GM21367 (cell line): ENCODE data around the gene NDUFB5.
"Not testable (repeated sequence)": the region's sequence is repeated elsewhere in the genome, so short reads cannot be mapped to it uniquely, and the experiment has no call there.

Source experiments
- ATAC-seq: cut with Tn5 transposase; IDR thresholded peaks from one replicate; pipeline ENCODE4 v1.9.1; 2021; ENCODE audit not compliant: unreplicated experiment

The NDUFB5 gene

DNA sequence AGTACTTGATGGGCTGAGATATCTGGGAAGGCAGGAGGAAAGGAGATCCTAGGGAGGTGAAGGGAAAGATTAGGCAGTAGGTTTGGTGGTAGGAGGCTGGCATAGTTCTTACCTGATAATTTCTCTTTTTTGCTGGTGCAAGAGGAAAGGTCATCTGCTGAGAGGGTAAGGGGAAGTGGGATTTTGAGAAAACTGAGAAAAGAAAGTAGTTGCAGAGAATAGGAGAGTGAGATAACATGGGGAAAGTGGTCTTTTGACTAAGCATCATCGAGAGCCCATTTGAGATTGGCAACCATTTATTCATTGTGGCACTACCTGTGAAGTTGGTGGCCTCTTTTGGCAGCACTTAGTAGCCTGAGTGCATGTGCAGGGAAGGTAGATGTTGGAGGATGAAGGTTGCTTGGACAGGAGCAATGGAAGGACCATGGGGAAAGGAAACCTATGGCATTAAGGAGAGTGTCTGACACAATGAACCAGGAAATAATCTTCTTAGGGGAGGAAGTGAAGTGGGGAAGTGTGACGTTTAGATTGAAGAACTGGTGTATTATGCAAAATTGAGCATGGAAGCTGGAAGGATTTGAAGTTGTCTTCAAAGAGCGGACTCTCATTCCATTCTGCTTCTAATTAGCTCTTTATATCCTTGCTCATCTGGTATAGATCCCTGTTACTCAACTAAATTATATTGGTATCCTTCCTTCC, 26.3 kb downstream of the NDUFB5 start:
- no peak for ATAC-seq

- ATAC-seq = no peak
Measured at GRCh38 chr3:179640469-179640868, 35.9 kb downstream of the NDUFB5 start.

- ATAC-seq = no peak
Measured at GRCh38 chr3:179642871-179643270, 38.3 kb downstream of the NDUFB5 start.

DNA sequence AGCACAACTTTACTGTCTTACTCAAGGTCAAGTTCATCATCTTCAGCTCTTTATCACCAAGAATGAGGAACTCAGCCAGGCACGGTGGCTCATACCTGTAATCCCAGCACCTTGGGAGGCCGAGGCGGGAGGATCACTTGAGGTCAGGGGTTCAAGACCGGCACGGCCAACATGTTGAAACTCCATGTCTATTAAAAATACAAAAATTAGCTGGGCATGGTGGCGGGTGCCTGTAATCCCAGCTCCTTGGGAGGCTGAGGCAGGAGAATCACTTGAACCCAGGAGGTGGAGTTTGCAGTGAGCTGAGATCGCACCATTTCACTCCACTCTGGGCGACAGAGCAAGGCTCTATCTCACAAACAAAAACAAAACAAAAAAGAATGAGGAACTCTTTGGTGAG, 39.2 kb downstream of the NDUFB5 start:
- ATAC-seq = not testable (repeated sequence)

DNA sequence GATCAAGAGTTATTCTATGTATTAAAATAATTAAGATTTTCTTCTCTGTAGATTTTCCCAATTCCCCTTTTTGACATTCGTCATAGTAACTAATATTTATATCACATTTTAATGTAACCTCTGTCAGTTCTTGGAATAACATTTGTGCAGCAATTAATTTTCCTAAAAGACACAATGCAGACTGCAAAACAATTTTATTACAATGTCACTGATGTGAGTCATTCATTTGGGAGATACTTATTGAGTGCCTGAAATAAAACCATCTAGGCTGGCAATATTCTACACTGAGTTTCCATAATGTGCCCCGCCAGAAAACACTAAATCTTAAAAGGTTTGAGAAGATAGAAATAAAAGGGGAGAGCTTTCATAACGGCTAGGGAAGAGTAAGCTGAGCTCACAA, 41.6 kb downstream of the NDUFB5 start:
- ATAC-seq = no peak

DNA sequence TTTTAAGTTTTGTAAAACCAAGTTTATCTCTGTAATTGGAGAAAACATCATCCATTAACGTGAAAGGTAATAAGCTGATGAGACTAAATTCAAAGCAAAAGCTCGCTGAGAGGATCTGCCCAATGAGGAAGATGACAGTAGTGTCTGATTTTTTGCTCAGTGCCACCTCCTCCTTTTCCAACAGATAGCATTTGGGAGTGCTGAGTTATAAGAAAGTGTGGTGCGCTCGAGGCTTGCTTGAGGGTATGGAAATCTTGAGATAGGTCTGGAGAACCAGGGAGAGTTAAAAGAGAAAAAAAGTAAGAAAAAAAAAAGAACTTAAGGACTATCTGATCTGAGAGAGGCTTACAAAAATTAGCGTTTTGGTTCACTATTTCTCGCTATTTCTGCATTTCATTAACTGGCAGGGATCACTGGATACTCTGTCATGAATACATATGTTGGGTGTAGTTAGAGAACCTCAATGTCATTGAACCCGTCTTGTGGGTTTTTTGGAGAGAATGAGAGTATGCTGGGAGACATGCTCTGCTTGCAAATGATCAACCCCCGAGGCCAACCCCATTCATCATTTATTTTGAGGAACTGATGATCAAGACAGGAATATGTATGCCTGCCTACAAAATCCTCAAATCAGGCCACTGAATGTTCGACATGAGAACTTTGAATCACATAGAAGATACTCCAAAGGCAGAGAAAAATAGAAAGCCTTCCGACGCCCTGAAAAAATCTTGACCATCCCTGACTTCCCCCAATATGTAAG, 47.3 kb downstream of the NDUFB5 start:
- no peak for ATAC-seq

DNA sequence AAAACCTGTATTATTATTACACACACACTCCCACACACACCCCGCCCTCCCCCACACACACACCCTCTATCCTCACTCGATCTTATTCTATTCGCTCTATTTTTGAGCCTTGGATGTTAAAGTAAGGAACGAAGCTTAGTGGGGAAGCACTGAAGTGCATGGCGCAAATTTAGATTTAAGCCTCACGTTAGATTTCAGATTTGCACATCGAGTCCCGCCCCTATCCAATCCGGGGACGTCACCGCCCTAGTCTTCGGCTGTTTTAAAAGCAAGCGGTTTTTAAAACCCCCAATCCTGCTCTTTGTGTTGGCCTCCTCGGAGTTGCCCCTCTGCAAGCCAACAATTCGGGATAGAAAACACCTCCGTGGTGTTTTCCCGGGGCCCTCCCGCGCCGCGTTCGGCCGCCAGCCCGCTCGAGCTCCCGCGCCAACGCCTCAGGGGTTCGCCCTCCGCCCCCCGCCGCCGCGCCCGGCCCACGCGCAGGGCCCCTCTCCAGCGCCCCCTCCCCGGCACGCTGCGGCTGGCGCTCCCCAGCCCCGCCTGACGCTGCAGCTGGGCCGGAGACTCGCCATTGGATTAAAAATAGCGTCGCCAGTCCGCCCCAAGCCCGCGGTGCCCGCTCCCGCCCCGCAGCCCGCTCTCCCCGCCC, 48.0 kb downstream of the NDUFB5 start, which contains the start of gene USP13:
Gene USP13 (plus strand): TSS at position 594 of the 649 bp plus-strand sequence. CDS start 186 bp downstream, outside the sequence.
- ATAC-seq = peak; percentile 57

DNA sequence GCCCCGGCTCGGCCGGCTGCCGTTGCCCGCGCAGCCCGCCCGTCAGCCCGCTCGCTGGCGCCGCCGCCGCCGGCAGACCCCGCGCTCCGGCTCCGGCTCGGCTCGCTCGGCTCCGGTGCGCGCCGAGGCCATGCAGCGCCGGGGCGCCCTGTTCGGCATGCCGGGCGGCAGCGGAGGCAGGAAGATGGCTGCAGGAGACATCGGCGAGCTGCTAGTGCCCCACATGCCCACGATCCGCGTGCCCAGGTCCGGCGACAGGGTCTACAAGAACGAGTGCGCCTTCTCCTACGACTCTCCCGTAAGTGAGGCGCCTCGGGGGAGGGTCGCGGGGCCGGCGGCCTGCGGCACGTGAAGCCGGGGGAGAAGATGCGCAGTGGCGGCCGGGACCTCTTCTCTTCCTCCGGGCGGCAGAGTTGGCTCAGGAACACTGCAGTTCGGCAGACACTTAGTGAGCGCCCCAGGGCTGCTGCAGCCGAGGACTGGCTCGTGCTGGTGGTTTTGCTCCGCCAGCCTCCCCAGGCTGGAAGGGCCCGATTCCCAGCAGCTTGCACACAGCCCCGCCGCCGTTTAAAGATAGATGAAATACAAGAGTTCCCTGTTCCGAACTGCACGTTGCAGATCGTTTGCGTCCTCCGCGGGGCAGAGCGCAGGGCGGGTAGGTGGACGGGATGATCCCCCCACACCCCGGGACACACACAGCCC, 48.7 kb downstream of the NDUFB5 start:
- peak; percentile 53 for ATAC-seq

DNA sequence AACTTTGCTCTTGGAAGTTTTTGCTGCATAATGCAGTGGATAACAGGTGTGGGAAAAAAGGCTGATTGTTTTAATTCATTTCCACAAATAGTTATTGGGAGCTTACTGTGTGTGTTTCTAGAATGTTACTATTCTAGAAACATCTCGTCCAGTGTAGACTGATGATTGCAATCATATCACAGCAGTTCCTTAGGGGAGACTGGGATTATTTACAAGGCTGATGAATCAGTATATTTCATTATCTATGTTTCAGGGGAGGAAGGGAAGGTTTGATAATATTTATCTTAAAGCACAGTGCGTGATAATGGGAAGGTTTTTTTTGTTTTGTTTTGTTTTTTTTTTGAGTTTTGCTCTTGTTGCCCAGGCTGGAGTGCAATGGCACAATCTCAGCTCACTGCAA, 50.6 kb downstream of the NDUFB5 start:
- ATAC-seq = no peak

DNA sequence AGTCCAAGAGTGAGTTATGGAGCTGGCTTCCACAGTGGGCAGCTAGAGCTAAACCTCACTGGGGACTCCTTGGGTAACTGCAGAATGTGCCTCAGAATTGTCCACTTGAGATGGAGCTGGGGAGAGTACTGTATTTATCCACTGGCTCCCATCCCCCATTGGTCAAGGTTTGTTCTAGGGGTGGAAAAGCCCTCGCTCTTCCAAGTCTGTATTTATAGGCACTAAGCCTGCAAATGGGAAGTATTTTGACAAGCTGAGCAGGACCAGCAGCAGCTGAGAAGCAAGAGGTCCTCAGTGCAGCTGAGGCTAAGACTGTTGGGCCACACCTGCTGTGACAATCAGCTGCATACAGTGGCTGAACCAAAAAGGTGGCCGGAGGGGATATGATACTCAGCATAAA, 54.0 kb downstream of the NDUFB5 start:
- ATAC-seq = no peak

- no peak for ATAC-seq
Measured at GRCh38 chr3:179660872-179661271, 56.3 kb downstream of the NDUFB5 start.

GRCh38 chr3:179661777-179662176, 57.2 kb downstream of the NDUFB5 start:
- ATAC-seq = no peak

DNA sequence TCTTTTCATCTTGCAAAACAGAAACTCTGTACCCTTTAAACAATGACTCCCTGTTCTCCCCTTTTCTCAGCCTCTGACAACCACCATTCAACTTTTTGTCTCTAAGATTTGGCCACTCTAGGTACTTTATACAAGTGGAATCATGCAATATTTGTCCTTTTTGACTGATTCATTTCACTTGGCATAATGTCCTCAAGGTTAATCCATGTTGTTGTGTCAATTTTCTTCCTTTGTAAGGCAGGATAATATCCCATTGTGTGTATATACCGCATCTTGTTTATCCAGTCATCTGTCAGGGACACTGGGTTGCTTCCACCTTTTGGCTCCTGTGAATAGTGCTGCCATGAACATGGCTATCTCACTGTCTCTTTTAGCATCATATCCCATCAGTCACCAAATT, 58.5 kb downstream of the NDUFB5 start:
- no peak for ATAC-seq

DNA sequence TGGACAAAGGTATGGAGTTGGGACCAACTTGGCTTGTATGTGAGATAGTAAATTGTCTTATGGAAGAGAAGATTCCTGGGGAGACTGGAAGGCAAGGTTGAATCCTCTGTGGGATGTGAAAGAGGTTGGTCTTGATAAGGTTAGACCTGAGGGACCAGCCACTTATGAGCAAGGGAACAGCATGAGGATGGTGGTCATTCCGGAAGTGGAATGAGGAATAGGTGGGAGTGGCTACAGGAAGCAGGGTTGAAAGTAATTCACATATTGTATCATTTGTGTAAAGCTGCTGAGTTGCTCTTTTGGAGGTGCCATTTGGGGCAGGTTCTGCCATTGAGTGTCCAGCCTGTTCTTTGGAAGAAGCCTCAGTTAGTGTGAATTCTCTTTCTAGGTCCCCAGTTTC, 61.4 kb downstream of the NDUFB5 start:
- no peak for ATAC-seq

DNA sequence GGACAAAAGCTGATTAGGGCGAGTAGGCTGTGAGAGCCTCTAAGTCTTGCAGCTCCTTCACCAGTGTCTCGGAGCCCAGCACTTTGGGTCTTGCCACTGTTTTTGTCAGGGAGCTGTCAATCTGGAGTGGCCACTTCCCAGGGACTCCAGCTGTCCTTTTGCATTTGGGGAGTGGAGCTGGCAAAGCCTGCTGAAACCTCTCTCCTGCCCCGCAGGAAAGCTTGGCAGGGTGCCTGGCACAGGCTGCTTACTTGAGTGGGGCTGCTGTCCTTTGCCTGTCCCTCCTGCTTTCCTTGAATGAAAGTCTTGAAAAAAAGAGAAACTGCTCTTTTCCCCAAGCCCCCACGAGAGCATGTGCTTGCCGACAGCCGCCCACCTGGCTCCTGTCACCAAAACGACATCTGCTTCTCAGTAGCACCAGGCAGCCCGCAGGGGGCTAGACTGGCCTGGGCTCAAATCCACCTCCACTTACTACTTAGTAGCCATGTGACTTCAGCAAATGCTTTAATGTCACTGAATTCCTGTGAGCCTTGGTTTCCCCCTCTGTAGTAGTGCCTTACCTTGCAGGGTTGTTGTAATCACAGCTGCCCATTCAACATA, 61.9 kb downstream of the NDUFB5 start:
- no peak for ATAC-seq

GRCh38 chr3:179668429-179668828, 63.8 kb downstream of the NDUFB5 start:
- ATAC-seq = no peak

DNA sequence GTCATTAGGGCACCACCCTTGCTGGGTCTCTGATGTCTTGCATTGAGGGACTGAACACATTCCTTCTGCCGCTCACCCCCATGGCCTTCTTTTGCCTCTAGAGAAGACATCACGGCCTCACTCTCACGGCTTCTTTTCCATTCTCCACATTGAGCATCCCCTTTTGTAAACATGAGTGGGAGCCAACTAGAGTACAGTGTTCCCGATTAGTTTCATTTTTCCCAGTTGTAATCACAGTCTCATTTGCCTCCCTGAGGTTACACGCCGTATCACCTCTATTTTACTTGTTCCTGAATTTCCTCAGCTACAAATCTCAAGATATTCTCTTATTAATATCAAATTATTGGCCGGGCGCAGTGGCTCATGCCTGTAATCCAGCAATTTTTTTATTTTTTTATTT, 65.7 kb downstream of the NDUFB5 start:
- no peak for ATAC-seq

- no peak for ATAC-seq
Measured at GRCh38 chr3:179671309-179671708, 66.7 kb downstream of the NDUFB5 start.

DNA sequence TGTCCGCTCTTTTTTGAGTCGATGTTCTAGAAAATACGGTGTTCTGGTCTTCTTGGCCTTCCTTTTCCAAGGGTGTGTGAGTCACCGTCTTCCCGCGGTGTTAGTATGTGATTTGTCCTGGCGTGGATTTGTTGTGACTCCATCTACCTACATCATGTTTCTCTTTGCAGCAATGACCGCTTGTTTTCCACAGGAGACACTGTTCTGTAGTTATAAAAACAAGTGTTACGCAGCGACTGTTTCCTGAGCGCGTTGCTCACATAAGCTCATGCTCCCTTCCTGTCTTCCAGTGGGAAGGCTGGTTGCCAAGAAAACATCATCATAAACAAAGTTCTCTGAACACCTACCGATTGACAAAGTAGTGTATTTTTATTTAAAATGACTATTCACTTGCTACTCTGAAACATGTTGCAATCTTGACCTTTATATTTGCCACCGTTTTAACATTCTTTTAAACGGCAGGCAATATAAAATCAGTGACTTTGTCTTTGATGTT, 67.2 kb downstream of the NDUFB5 start:
- ATAC-seq = no peak

DNA sequence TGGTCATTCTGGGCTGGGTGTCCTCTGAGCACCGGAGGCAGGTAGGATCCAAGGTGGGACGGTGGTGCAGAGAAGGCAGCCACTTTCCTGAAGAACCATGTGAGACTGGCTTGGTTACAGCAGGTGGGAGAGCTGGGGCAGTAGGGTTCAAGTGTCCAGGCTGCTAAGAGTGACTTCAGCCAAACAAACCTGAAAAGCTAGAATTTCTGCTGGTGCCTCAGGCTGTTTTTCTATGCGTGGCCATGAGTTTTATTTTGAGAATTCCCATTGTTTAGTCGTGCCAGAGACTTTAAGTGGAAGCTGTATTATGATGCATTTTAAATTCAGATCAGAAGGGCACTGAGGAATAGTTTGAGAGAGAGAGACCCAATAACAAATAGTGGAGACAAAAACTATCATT, 68.3 kb downstream of the NDUFB5 start:
- ATAC-seq = no peak

GRCh38 chr3:179673523-179673922, 68.9 kb downstream of the NDUFB5 start:
- no peak for ATAC-seq
